Activated T-cell treated with anti-CD3 and anti-CD28 coated beads, Interleukin-2, amount 50 U/mL, for 4 hours (primary cell): ENCODE data around the gene FLNB. TPM values are rescaled to one million over a fixed set of nuclear protein-coding genes. Genes with fewer than 3 reads are reported as not detected.
"Not testable (repeated sequence)": the region's sequence is repeated elsewhere in the genome, so short reads cannot be mapped to it uniquely, and the experiment has no call there.

Source experiments
- ATAC-seq, 2 donors: fragments of 200-7000 bp; cut with Tn5 transposase; one replicate each; pipeline ENCODE4 v1.10.0; 2021
- DNase-seq: peaks from one replicate; pipeline ENCODE4 v3.0.0-alpha.2; 2020
- H3K27me3 Mint-ChIP-seq: one replicate; pipeline ENCODE4 v1.8.0; 2021; ENCODE audit warnings: low read depth, mixed read lengths
- H3K36me3 Mint-ChIP-seq: one replicate; pipeline ENCODE4 v1.8.0; 2022; ENCODE audit warnings: mixed read lengths; ENCODE audit not compliant: insufficient read depth
- H3K4me1 Mint-ChIP-seq: one replicate; pipeline ENCODE4 v1.8.0; 2021; ENCODE audit warnings: low read depth, mixed read lengths
- H3K4me3 Mint-ChIP-seq: one replicate; pipeline ENCODE4 v1.8.0; 2021; ENCODE audit warnings: mild to moderate bottlenecking, moderate library complexity, mixed read lengths
- H3K9me3 Mint-ChIP-seq: one replicate; pipeline ENCODE4 v1.8.0; 2021; ENCODE audit warnings: mixed read lengths
- total RNA-seq, 3 donors: library from RNA; stranded (reverse); gene quantifications; one replicate each; pipeline ENCODE4 v1.2.1, GENCODE V29; 2021

Gene FLNB
- total RNA-seq, 3 donors from 2014 or later = 16.4 to 23.4 (median 19.4) TPM

- not testable (repeated sequence) for H3K4me1 Mint-ChIP-seq, H3K36me3 Mint-ChIP-seq
Observed at GRCh38 chr3:57989198-57989597, 19.0 kb upstream of the FLNB start.

GRCh38 chr3:57989646-57990045 is 18.6 kb upstream of the FLNB start:
- H3K27me3 Mint-ChIP-seq = no peaks in the 10 kb centered on the region
- H3K9me3 Mint-ChIP-seq = no peaks in the 10 kb centered on the region
- no peaks in the 10 kb centered on the region for H3K36me3 Mint-ChIP-seq
- H3K4me3 Mint-ChIP-seq = no peak overlapping the region
- no peaks in the 10 kb centered on the region for H3K4me1 Mint-ChIP-seq
- no peak for ATAC-seq
- no peak for DNase-seq

More at GRCh38 chr3:57989198-57989597, 19.0 kb upstream of the FLNB start:
- H3K27me3 Mint-ChIP-seq, H3K4me3 Mint-ChIP-seq, H3K9me3 Mint-ChIP-seq, ATAC-seq, DNase-seq: not testable (repeated sequence)

- Mint-ChIP-seq H3K27me3 (no peaks in the 10 kb centered on the region), H3K9me3 (no peaks in the 10 kb centered on the region), H3K4me3 (no peak overlapping the region)
Observed at GRCh38 chr3:57992452-57993213, 15.6 kb upstream of the FLNB start.

GRCh38 chr3:57998366-57999283 is 9.6 kb upstream of the FLNB start:
- ATAC-seq (peak; percentile 71 to 76), DNase-seq (no peak)
- Mint-ChIP-seq H3K4me3 (peak overlapping the region; percentile 52), H3K36me3 (no peaks in the 10 kb centered on the region), H3K4me1 (peaks cover 12% of the 10 kb centered on the region), H3K9me3 (no peaks in the 10 kb centered on the region), H3K27me3 (no peaks in the 10 kb centered on the region)

More at GRCh38 chr3:57992452-57993213, 15.6 kb upstream of the FLNB start:
- ATAC-seq (no peak), DNase-seq (no peak)
- H3K4me1 Mint-ChIP-seq = no peaks in the 10 kb centered on the region
- H3K36me3 Mint-ChIP-seq = no peaks in the 10 kb centered on the region

- no peaks in the 10 kb centered on the region for H3K27me3 Mint-ChIP-seq
- H3K36me3 Mint-ChIP-seq = no peaks in the 10 kb centered on the region
- no peak for ATAC-seq
- no peak for DNase-seq
- peaks cover 12% of the 10 kb centered on the region for H3K4me1 Mint-ChIP-seq
- no peaks in the 10 kb centered on the region for H3K9me3 Mint-ChIP-seq
- H3K4me3 Mint-ChIP-seq = no peak overlapping the region
Observed at GRCh38 chr3:57999417-58000115, 8.7 kb upstream of the FLNB start.

GRCh38 chr3:58000306-58001085 is 7.7 kb upstream of the FLNB start:
- Mint-ChIP-seq H3K9me3 (no peaks in the 10 kb centered on the region), H3K4me3 (no peak overlapping the region), H3K36me3 (no peaks in the 10 kb centered on the region), H3K27me3 (no peaks in the 10 kb centered on the region), H3K4me1 (peaks cover 12% of the 10 kb centered on the region)
- DNase-seq (no peak), ATAC-seq (no peak)

GRCh38 chr3:58001086-58001467 is 7.1 kb upstream of the FLNB start:
- no peak overlapping the region for H3K4me3 Mint-ChIP-seq
- DNase-seq (no peak), ATAC-seq (no peak)
- no peaks in the 10 kb centered on the region for H3K27me3 Mint-ChIP-seq
- peaks cover 12% of the 10 kb centered on the region for H3K4me1 Mint-ChIP-seq
- no peaks in the 10 kb centered on the region for H3K36me3 Mint-ChIP-seq
- no peaks in the 10 kb centered on the region for H3K9me3 Mint-ChIP-seq

GRCh38 chr3:58001979-58002378 is 6.2 kb upstream of the FLNB start:
- no peaks in the 10 kb centered on the region for H3K36me3 Mint-ChIP-seq
- ATAC-seq (no peak), DNase-seq (no peak)
- H3K9me3 Mint-ChIP-seq = no peaks in the 10 kb centered on the region
- no peak overlapping the region for H3K4me3 Mint-ChIP-seq
- no peaks in the 10 kb centered on the region for H3K27me3 Mint-ChIP-seq
- peaks cover 12% of the 10 kb centered on the region for H3K4me1 Mint-ChIP-seq

- DNase-seq (no peak), ATAC-seq (no peak)
- Mint-ChIP-seq H3K36me3 (no peaks in the 10 kb centered on the region), H3K4me3 (no peak overlapping the region), H3K27me3 (no peaks in the 10 kb centered on the region), H3K9me3 (no peaks in the 10 kb centered on the region), H3K4me1 (peaks cover 11% of the 10 kb centered on the region)
Observed at GRCh38 chr3:58003093-58003492, 5.1 kb upstream of the FLNB start.

- no peaks in the 10 kb centered on the region for H3K36me3 Mint-ChIP-seq
- no peak for DNase-seq
- H3K27me3 Mint-ChIP-seq = no peaks in the 10 kb centered on the region
- H3K9me3 Mint-ChIP-seq = no peaks in the 10 kb centered on the region
- no peak overlapping the region for H3K4me3 Mint-ChIP-seq
- peaks cover 8% of the 10 kb centered on the region for H3K4me1 Mint-ChIP-seq
- ATAC-seq = no peak
Observed at GRCh38 chr3:58004973-58005372, 3.2 kb upstream of the FLNB start.

GRCh38 chr3:58005669-58006068 is 2.6 kb upstream of the FLNB start:
- ATAC-seq = no peak
- H3K4me1 Mint-ChIP-seq = peaks cover 14% of the 10 kb centered on the region
- H3K9me3 Mint-ChIP-seq = no peaks in the 10 kb centered on the region
- no peak for DNase-seq
- no peaks in the 10 kb centered on the region for H3K36me3 Mint-ChIP-seq
- no peak overlapping the region for H3K4me3 Mint-ChIP-seq
- H3K27me3 Mint-ChIP-seq = no peaks in the 10 kb centered on the region

- no peaks in the 10 kb centered on the region for H3K9me3 Mint-ChIP-seq
- no peak overlapping the region for H3K4me3 Mint-ChIP-seq
- DNase-seq (no peak), ATAC-seq (no peak)
- no peaks in the 10 kb centered on the region for H3K27me3 Mint-ChIP-seq
- peaks cover 2% of the 10 kb centered on the region for H3K36me3 Mint-ChIP-seq
- H3K4me1 Mint-ChIP-seq = peaks cover 18% of the 10 kb centered on the region
Observed at GRCh38 chr3:58006661-58007060, 1.6 kb upstream of the FLNB start.

- peaks cover 2% of the 10 kb centered on the region for H3K36me3 Mint-ChIP-seq
- no peaks in the 10 kb centered on the region for H3K27me3 Mint-ChIP-seq
- ATAC-seq (peak; percentile 24 to 25), DNase-seq (peak; percentile 25)
- peaks cover 33% of the 10 kb centered on the region for H3K4me1 Mint-ChIP-seq
- H3K9me3 Mint-ChIP-seq = no peaks in the 10 kb centered on the region
- peak overlapping the region; percentile 89 for H3K4me3 Mint-ChIP-seq
Observed at GRCh38 chr3:58009026-58009748, 965 bp downstream of the FLNB start.
